NCI-H2171 (cell line): ENCODE results near the gene LAMC3.

Experiments used
- DNase-seq: peaks from one replicate; lab custom pipeline; 2025; lab: John Stamatoyannopoulos, UW

Gene LAMC3

GRCh38 chr9:130979591-130980385 is 29.2 kb upstream of the LAMC3 start:
- no peak for DNase-seq

DNA sequence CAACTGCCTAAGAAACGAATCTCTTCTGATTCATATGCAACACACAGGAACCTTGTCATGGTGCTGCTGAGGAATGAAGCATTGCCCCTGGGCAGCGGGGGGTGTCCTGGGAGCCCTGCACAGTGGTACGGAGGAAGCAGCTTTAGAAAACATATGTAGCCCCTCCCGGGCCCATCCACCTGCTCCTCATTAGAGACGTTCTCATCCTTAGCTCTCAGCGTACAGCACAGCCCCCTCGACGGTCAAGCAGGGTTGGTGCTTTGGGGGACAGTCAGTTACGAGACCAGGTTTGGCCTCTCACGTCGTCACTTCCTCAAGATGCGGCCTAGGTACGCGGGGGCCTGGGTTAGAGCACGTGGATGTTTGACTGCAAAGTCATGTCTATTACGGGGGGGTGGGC is 28.4 kb upstream of the LAMC3 start:
- DNase-seq, result no peak

DNA sequence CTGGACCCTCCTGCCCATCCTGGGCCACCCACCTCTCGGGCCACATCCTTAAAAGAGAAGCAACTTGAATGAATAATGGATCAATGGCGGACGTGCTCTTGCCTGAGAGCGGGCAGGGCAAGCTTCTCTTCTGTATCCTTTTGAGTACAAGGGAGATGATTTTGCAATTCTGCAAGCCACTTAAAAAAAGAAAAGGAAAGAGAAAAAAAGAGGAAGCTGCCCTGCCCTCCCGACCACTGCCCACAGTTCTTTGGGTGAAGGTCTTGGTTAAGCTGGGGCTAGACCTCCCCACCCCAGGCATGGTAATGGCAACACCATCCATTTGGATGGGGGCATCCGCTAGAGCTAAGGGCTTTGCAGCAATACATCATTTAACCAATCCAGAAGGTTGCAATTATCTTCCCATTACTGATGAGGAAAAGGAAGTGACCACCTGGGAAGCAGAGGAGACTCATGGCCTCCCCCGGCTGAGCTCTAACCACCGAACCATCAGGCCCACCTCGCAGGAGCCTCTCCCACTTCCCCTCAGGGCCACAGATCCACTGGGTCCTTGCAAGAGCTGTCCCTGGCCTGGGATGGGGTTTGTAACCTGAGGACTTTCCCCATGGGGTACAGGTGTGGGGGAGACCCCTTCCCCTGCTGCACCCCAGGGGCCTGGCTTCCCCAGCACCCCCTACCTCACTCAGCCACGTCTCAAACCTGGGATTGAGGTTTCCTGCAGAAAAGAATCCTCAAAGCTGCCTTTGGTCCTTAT is 27.8 kb upstream of the LAMC3 start:
- DNase-seq, result no peak

DNA sequence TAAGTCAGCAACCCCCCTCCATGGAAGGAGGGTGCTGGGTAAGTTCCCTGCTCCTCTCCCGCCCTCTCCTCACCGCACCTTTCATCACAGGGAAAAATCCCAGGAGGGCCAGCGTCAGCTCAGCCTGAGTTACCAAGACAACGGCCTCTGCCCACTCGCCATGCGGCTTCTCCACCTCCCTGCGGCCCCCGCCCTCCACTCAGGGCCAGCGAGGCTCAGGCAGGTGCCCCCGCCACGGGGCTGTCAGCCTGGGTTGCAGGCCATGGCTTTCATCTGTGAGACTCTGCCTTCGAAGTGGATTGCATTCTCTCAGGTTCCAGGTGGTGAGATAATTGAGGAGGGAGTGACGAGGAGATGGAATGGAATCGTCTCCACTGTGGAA is 27.2 kb upstream of the LAMC3 start:
- no peak for DNase-seq

- no peak for DNase-seq
Observed at GRCh38 chr9:130982636-130983358, 26.2 kb upstream of the LAMC3 start.

DNA sequence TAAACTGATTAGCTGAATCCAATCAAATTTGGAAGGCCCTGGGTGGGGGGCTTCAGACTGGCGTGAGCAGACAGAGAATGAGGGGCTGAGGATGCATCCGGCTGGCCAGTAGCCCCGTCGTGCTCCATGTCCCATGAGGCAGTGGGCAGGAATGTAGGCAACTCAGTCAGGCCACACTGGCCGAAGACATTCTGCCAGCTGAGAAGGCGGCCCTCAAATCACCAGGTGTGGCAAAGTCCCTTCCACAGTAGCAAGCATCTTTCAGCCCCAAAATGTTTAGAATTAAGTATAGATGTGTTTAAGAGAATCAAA is 25.7 kb upstream of the LAMC3 start:
- DNase-seq, result no peak

- no peak for DNase-seq
Observed at GRCh38 chr9:130983970-130984369, 25.0 kb upstream of the LAMC3 start.

GRCh38 chr9:130984521-130984920 is 24.5 kb upstream of the LAMC3 start:
- DNase-seq, result no peak

DNA sequence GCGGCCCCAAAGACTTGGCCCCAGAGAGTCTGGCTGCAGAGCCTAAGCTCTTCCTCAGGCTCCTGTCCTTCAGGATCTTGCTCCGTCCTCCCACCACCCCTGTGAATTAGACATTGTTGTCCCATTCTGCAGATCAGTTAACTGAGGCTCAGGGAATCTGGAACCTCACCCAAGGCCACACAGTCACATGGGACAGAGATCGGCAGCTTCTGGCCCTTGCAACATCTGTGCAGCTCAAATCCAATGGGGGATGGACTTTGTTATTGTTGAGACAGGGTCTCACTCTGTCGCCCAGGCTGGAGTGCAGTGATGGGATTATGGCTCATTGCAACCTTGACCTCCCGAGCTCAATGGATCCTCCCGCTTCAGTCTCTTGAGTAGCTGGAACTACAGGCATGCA is 23.9 kb upstream of the LAMC3 start:
- no peak for DNase-seq

DNA sequence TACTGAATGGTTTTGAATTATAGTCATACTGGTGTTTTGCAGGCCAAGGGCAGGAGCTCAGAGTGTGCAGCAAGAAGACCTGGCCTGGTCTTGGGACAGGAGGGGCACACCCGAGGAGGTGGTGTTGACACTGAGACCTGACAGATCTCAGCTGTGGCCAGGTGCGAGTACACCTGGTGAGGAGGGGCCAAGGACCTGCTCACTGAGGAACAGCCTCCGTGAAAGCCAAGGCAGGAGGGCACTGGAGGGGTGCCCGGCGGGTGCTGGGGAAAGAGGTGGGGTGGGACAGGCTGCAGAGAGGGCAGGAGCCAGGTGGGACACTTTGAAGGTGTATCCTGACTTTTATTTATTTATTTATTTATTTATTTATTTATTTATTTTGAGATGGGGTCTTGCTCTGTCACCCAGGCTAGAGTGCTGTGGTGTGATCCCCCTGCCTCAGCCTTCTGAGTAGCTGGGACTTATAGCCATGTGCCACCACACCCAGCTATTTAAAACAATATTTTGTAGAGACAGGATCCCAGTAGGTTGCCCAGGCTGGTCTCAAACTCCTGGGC is 23.3 kb upstream of the LAMC3 start:
- no peak for DNase-seq

- DNase-seq, result no peak
Observed at GRCh38 chr9:130986356-130986965, 22.5 kb upstream of the LAMC3 start.

- DNase-seq, result no peak
Observed at GRCh38 chr9:130987054-130987453, 21.9 kb upstream of the LAMC3 start.

- no peak for DNase-seq
Observed at GRCh38 chr9:130987738-130988399, 21.1 kb upstream of the LAMC3 start.

GRCh38 chr9:130988400-130988747 is 20.6 kb upstream of the LAMC3 start:
- no peak for DNase-seq

DNA sequence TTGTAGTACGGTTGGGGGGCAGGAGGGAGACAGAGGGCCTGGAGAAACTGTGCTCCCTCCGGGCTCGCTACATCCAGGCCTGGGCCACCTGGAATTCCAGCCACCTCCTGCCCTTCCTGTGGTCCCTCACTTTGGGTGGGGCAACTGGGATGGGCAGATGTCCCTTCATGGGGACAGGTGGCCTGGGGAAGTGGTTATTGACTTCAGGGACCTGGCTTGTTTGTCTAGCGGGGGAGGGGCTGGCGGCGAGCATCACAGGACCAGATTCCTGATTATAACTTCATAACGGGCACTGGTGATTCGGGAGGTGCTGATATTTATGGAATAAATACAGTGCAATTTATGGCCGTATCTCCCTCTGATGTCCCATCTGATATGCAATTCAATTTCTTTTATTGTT is 20.1 kb upstream of the LAMC3 start:
- no peak for DNase-seq

- DNase-seq, result no peak
Observed at GRCh38 chr9:130989391-130989790, 19.6 kb upstream of the LAMC3 start.

- no peak for DNase-seq
Observed at GRCh38 chr9:130989891-130990290, 19.1 kb upstream of the LAMC3 start.

- DNase-seq, result no peak
Observed at GRCh38 chr9:130990306-130990977, 18.5 kb upstream of the LAMC3 start.

GRCh38 chr9:130990978-130991777 is 17.8 kb upstream of the LAMC3 start:
- no peak for DNase-seq
